HT-29 (cell line): ENCODE measurements around the gene DHRS3. TPM values are rescaled to one million over a fixed set of nuclear protein-coding genes. Genes with fewer than 3 reads are reported as not detected.

ENCODE experiments used
- DNase-seq: peaks from one replicate; pipeline ENCODE4 v3.0.0-alpha.2; 2015; ENCODE audit warnings: low spot score
- total RNA-seq: library from RNA; depleted of rRNA; stranded (reverse); fragments of >200 nt; shearing (Covaris generic); gene quantifications from 2 replicates; pipeline ENCODE4 v1.2.3, GENCODE V29; 2014

The DHRS3 gene
- total RNA-seq, 1 experiment from 2014 or later = 84.8 TPM

DNA sequence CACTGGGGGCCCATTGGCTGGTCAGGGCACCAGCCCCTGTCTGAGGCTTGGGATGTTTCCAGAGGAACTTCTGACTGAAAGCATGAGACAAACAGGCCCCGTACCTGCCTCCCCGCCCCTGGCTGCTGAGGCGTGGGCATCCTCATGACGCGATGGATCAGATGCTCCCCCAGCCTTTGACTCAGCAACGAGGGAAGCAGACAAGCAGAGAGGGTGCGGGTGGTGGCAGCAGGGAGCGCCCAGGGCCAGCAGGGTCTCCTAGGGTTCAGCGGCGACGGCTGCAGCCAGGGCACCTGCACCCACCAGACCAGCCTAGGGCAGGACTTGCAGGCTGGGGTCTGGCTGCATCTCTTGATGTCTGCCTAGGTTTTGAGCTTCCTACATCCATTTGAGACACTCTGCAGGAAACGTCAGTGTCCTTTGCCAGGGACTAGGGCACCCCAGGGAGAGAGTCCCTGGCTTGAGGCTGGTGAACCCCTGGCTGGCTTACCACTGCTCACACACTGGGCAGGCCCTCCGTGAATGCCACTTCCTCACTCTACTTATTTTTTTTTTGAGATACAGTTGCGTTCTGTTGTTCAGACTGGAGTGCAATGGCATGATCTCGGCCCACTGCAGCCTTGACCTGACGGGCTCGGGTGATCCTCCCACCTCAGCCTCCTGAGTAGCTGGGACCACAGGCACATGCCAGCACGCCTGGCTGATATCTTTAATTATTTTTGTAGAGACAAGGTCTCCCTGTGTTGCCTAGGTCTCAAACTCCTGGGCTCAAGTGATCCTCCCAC is 63.3 kb downstream of the DHRS3 start:
- no peak for DNase-seq

GRCh38 chr1:12553963-12554362 is 64.0 kb downstream of the DHRS3 start:
- DNase-seq = no peak

GRCh38 chr1:12552951-12553921 is 64.8 kb downstream of the DHRS3 start:
- no peak for DNase-seq

DNA sequence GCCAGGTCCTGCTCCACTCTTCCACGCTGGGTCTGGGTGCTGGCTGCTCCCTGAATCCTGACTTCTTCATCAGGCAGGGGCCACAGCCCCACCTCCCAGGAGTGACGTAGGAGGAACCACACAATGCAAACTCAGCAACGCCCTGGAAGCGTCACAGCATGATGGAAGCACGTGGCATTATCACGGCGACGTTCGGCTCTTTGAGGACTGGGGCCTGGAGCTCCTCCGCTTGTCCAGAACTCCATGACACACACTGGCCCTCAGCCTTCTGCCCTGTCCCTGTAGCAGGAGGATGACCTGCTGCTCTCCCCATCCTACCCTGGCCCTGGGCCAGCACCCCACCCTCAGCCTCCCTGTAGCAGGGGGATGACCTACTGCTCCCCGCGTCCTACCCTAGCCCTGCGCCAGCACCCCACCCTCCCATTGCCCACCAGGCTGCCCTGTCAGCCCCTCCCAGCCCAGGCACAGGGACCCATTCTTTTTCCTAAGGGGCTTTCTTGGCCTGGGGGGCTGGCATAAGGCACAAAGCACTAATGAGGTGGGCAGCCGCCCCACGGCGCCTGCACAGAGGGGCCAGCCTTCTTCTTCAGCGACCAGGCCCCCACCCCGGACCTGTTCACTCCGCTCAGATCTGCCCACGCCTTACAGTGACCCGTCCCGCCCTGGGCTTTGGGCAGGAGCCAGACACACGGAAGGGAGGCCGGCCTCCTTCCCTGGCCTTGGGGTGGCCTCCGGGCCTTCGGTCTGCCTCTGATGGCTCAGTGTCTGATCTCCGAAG is 65.7 kb downstream of the DHRS3 start:
- DNase-seq = no peak

DNA sequence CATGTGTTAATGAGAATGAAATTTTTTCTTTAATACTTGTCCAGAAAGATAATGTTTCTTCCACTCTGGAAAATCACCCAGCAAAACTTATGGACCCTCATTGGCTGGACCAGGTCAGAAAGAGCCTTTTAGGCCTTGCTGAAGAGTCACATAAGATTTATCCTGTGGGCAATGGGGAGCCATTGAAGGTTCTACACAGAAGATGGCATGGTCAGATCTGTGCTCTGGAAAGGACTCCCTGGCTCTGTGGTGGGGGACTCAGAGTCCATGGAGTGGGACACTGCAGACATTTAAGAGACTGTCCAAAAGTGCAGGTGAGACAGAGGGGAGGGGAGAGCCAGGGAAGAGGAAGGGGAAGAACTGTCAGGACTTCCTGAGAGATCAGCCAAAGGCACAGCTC is 66.4 kb downstream of the DHRS3 start:
- DNase-seq = no peak

DNA sequence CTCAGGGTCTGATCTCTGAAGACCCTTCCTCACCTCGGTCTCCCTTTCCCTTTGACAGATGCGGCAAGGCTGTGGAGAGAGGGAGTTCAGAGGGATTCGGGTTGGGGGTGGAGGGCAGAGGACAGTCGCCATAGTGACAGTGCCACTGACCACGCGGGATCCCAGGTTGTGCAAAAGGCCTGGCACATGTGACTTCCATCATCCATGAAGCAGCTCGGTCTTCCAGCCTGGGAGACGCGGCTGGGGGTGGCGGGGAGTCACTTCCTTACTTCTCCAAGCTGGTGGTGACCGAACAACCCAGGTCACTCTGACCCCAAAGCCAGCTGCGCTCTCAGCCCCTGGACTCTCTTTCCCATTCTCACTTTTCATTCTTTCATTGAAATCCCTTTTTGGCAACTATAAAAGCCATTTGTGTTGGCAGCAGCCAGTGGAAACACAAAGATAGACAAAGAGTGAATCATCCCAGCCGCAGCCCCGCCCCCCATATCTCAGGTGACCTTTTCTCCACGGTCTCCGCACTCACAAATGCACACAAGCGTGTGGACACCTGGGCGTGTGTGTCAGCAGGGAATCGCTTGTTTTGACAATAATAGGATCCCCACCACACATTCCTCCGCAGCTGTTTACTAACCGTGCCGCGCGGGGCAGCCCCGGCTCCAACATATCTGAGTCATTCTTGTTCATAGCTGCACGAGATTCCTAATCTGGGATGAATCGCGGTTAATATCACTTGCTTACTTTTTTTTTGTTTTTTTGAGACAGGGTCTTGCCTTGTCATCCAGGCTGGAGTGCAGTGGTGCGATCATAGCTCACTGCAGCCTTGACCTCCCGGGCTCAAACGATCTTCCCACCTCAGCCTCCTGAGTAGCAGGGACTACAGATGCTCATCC is 68.3 kb downstream of the DHRS3 start:
- DNase-seq = peak; percentile 86

GRCh38 chr1:12548973-12549459 is 69.0 kb downstream of the DHRS3 start:
- DNase-seq = peak; percentile 39

DNA sequence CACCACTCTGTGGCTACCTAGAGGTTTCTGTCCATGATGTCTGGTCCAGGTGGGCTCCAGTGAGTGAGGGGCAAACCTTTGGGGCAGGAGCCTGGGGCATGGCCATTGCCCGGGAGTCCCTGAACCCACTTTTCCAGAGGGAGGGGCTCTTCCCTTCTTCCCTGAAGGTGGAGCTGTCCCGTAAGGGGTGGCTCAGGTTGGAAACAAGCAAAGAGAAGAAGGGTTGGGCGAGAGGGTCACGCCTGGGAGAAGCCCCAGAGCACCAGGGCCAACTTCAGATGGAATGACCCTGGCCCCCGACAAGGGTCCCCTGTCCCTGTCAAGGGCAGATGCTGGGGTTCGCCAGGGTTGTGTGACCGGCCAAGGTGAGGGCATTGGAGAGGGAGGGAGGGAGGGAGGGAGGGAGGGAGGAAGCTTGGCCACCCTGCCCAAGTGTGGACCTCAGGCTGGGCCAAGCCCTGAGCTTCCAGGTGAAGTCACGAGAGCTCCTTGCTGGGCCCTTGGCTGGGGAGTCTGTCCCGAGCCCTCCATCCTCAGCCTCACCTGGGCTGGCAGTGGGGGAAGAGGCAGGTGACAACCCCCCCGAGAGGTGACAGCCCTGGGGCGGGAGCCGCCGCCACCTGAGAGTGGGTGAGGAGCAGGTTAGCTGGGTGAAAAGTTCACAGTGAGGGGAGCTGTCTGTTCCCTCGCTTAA is 69.6 kb downstream of the DHRS3 start:
- DNase-seq = no peak

- no peak for DNase-seq
Measured at GRCh38 chr1:12547586-12548225, 70.3 kb downstream of the DHRS3 start.

- DNase-seq = no peak
Measured at GRCh38 chr1:12546771-12547585, 71.0 kb downstream of the DHRS3 start.

- DNase-seq = no peak
Measured at GRCh38 chr1:12544992-12545391, 73.0 kb downstream of the DHRS3 start.

DNA sequence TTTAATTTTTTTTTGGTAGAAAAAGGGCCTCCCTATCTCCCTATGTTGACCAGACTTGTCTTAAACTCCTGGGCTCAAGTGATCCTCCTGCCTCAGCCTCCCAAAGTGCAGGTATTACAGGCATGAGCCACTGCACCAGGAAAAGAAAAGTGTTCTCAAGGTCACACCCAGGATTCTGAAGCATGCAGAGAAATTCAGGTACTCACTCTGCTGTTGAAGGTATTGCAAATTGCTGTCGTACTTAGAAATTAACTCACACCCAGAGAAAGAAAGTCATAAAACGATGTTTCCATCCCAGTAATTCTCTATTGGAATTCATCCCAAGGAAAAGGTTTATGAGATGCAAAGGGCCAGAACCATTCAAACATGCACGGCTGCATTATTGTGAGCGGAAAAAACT is 73.7 kb downstream of the DHRS3 start:
- DNase-seq = no peak

- no peak for DNase-seq
Measured at GRCh38 chr1:12543740-12544154, 74.3 kb downstream of the DHRS3 start.

DNA sequence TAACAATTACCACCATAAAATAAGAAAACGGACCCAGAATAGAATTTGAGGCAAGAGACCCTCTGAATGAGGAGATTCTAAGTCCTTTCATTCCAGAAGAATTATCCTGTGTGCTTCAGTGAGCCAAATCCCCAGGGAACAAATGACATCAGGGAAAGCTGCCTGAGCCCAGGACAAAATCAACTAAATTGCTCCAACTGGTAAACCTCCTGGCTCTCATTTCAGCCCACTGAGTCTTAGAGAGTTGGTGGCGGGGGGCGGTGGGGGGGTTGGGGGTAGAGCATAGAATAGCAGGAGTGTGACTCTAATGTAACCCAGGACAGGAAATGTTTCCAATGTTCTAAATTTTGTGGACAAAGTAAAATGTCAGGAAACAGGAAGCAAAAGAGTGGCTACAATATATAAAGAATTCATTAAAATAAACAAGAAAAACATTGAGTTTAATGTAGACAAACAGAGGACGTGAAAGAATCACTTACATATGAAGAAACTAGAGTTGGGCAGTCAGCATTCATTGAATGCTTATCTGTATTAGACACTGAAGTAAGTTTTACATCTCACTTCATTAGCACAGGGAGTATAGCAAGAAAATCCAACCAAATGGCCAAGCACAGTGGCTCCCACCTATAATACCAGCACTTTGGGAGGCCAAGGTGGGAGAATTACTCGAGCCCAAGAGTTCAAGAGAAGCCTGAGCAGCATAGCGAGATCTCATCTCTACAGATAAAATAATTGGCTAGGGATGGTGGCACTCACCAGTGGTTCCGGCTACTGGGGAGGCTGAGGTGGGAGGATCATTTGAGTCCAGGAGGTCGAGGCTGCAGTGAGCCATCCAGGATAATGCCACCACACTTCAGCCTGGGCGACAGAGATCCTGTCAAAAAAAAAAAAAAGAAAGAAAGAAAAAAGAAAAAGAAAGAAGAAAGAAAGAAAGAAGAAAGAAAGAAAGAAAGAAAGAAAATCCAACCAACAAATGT is 75.1 kb downstream of the DHRS3 start:
- no peak for DNase-seq

- DNase-seq = no peak
Measured at GRCh38 chr1:12542138-12542465, 75.9 kb downstream of the DHRS3 start.

DNA sequence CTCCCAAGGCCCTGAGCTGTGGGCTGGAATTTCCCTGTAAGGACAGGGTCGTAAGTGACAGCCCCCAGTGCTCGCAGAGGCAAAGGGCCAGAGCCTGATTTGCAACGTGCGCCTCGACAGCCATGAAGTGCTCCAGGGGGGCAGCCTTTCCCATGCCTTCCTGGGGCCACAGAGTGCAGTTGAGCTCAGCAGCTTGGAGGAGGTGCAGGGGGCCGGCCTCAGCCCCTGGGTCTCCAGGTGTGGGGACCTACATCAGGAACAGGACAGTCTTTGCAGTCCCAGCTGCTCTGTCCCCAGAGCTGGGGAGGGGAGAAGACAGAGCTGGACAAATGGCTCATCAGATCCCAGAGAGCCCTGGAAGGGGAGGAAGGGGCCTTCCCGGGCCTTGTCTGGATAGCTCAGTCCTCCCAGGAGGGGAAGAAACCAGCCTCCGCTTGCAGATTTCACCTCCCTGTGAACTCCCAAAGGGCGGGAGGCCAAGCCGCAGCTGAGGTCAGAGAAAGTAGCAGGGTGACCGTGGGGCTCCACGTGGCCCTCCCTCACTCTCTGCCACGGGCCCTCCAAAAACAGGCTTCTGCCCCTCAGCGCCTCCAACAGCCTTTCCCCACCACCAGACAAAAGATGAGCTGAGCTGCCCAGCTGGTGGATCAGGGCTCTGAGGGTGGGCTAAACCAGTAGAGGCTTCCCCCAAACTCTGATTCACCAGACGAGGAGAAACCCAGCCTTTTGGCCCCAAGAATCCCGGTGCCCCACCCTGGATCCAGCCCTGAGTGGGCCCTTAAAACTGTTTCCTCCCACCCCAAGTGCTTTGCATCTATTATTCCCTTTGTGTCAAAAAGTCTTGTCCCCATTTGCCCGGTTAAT is 76.5 kb downstream of the DHRS3 start:
- peak; percentile 53 for DNase-seq
